Right atrium auricular region (tissue), 2 donors: Measurements from ENCODE around the gene WDR93. TPM values are rescaled to one million over a fixed set of nuclear protein-coding genes. Genes with fewer than 3 reads are reported as not detected.

Source experiments
- DNase-seq: peaks from one replicate; pipeline ENCODE4 v3.0.0-alpha.2; 2019; ENCODE audit warnings: low spot score
- H3K27ac ChIP-seq, 2 donors: fragments of 200-600 bp; sonication (generic); 1 replicate in 1 of 2; 2 replicates in 1 of 2; pipeline ENCODE4 v1.5.1; 2016 to 2019
- H3K27me3 ChIP-seq, 2 donors: fragments of 200-600 bp; sonication (generic); one replicate each; pipeline versions ENCODE4 v1.5.1 to v1.6.0; 2017 to 2019
- H3K36me3 ChIP-seq: fragments of 200-600 bp; sonication (generic); one replicate; pipeline ENCODE4 v1.5.1; 2016
- H3K4me1 ChIP-seq, 2 donors: fragments of 200-600 bp; sonication (generic); one replicate each; pipeline versions ENCODE4 v1.5.1 to v1.6.0; 2017 to 2019
- H3K4me3 ChIP-seq, 2 donors: fragments of 200-600 bp; sonication (generic); 1 replicate in 1 of 2; 2 replicates in 1 of 2; pipeline ENCODE4 v1.5.1; 2017 to 2019; ENCODE audit warnings: mild to moderate bottlenecking in 1 of 2, moderate library complexity in 1 of 2
- H3K9me3 ChIP-seq, 2 donors: fragments of 200-600 bp; sonication (generic); one replicate each; pipeline ENCODE4 v1.5.1; 2019
- CTCF ChIP-seq, 2 donors: fragments of 200-600 bp; sonication (generic); IDR thresholded peaks; one replicate each; pipeline ENCODE4 v1.5.1; 2019; ENCODE audit warnings: antibody characterized with exemption in 2 of 2
- total RNA-seq, 2 donors: library from RNA; depleted of rRNA; stranded (reverse); fragments of >200 nt; gene quantifications; one replicate each; pipeline ENCODE4 v1.1.0, GENCODE V29; 2016

Gene WDR93
- total RNA-seq, 2 donors from 2014 or later: 0.20 TPM; not detected in 1

GRCh38 chr15:89751748-89752147 is 61.1 kb downstream of the WDR93 start:
- H3K4me1 ChIP-seq: peaks cover 0 to 14% of the 10 kb centered on the region in 2 donors
- DNase-seq: no peak
- no peak overlapping the region for H3K27ac ChIP-seq
- no peaks in the 10 kb centered on the region for H3K9me3 ChIP-seq
- no peak overlapping the region for H3K4me3 ChIP-seq
- no peak for TF ChIP-seq CTCF (IDR thresholded peaks at IDR 0.05)
- H3K36me3 ChIP-seq: no peaks in the 10 kb centered on the region
- H3K27me3 ChIP-seq: no peaks in the 10 kb centered on the region

- Histone ChIP-seq H3K27me3 (no peaks in the 10 kb centered on the region), H3K9me3 (no peaks in the 10 kb centered on the region), H3K4me3 (no peak overlapping the region), H3K27ac (no peak overlapping the region), H3K36me3 (no peaks in the 10 kb centered on the region), H3K4me1 (peaks cover 0 to 14% of the 10 kb centered on the region in 2 donors)
- TF ChIP-seq CTCF (IDR thresholded peaks at IDR 0.05): no peak
- no peak for DNase-seq
These were observed 63.2 kb downstream of the WDR93 start for GRCh38 chr15:89753855-89754254.

GRCh38 chr15:89754361-89755154 is 63.9 kb downstream of the WDR93 start:
- Histone ChIP-seq H3K4me1 (peaks cover 0 to 14% of the 10 kb centered on the region in 2 donors), H3K36me3 (no peaks in the 10 kb centered on the region), H3K27me3 (no peaks in the 10 kb centered on the region), H3K9me3 (no peaks in the 10 kb centered on the region), H3K4me3 (no peak overlapping the region), H3K27ac (no peak overlapping the region)
- DNase-seq: no peak
- TF ChIP-seq CTCF (IDR thresholded peaks at IDR 0.05): no peak

- H3K36me3 ChIP-seq: no peaks in the 10 kb centered on the region
- no peaks in the 10 kb centered on the region for H3K27me3 ChIP-seq
- no peak for DNase-seq
- H3K4me1 ChIP-seq: peaks cover 0 to 5% of the 10 kb centered on the region in 2 donors
- no peak for TF ChIP-seq CTCF (IDR thresholded peaks at IDR 0.05)
- H3K4me3 ChIP-seq: no peak overlapping the region
- no peaks in the 10 kb centered on the region for H3K9me3 ChIP-seq
- H3K27ac ChIP-seq: no peak overlapping the region
These were observed 65.1 kb downstream of the WDR93 start for GRCh38 chr15:89755701-89756100.

- no peaks in the 10 kb centered on the region for H3K27me3 ChIP-seq
- H3K36me3 ChIP-seq: no peaks in the 10 kb centered on the region
- no peaks in the 10 kb centered on the region for H3K9me3 ChIP-seq
- no peak overlapping the region for H3K27ac ChIP-seq
- DNase-seq: no peak
- no peaks in the 10 kb centered on the region for H3K4me1 ChIP-seq
- no peak overlapping the region for H3K4me3 ChIP-seq
- TF ChIP-seq CTCF (IDR thresholded peaks at IDR 0.05): no peak
These were observed 66.3 kb downstream of the WDR93 start for GRCh38 chr15:89756897-89757296.

GRCh38 chr15:89758283-89758682 is 67.7 kb downstream of the WDR93 start:
- no peak for TF ChIP-seq CTCF (IDR thresholded peaks at IDR 0.05)
- DNase-seq: no peak
- Histone ChIP-seq H3K27ac (no peak overlapping the region), H3K4me1 (no peaks in the 10 kb centered on the region), H3K36me3 (no peaks in the 10 kb centered on the region), H3K9me3 (no peaks in the 10 kb centered on the region), H3K4me3 (no peak overlapping the region), H3K27me3 (no peaks in the 10 kb centered on the region)
